ENCODE measurements around the gene B4GALNT4. TPM values are rescaled to one million over a fixed set of nuclear protein-coding genes. Genes with fewer than 3 reads are reported as not detected.

The B4GALNT4 gene
- total RNA-seq, 1 donor from 2014 or later: 294 TPM

GRCh38 chr11:356610-357009 is 12.7 kb upstream of the B4GALNT4 start:
- Mint-ChIP-seq H3K27ac (no peak overlapping the region), H3K27me3 (no peaks in the 10 kb centered on the region), H3K4me1 (ENCODE audit: low read depth) (peaks cover 17% of the 10 kb centered on the region), H3K36me3 (ENCODE audit: insufficient read depth) (no peaks in the 10 kb centered on the region), H3K4me3 (ENCODE audit: low read depth) (no peak overlapping the region), H3K9me3 (ENCODE audit: low read depth) (peaks cover 5% of the 10 kb centered on the region)
- DNase-seq (ENCODE audit: low spot score, unreplicated experiment): no peak
- TF ChIP-seq, protein P1, sequence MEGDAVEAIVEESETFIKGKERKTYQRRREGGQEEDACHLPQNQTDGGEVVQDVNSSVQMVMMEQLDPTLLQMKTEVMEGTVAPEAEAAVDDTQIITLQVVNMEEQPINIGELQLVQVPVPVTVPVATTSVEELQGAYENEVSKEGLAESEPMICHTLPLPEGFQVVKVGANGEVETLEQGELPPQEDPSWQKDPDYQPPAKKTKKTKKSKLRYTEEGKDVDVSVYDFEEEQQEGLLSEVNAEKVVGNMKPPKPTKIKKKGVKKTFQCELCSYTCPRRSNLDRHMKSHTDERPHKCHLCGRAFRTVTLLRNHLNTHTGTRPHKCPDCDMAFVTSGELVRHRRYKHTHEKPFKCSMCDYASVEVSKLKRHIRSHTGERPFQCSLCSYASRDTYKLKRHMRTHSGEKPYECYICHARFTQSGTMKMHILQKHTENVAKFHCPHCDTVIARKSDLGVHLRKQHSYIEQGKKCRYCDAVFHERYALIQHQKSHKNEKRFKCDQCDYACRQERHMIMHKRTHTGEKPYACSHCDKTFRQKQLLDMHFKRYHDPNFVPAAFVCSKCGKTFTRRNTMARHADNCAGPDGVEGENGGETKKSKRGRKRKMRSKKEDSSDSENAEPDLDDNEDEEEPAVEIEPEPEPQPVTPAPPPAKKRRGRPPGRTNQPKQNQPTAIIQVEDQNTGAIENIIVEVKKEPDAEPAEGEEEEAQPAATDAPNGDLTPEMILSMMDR (IDR thresholded peaks at IDR 0.05; ENCODE audit: unreplicated experiment): no peak

DNA sequence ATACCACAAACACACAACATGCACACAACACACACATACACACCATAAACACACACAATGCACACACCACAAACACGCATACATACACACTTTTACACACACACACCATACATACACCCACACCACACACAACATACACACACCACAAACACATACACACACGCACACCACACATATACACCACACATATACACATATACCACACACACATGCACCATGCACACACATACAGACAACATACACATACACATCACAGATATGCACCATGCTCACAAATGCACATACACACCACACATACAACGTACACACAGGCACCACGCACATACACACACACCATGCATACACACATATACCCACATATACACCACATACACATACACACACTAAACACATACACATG is 11.7 kb upstream of the B4GALNT4 start:
- peaks cover 6% of the 10 kb centered on the region for H3K9me3 Mint-ChIP-seq (ENCODE audit: low read depth)
- no peak overlapping the region for H3K4me3 Mint-ChIP-seq (ENCODE audit: low read depth)
- DNase-seq (ENCODE audit: low spot score, unreplicated experiment): no peak
- no peak overlapping the region for H3K27ac Mint-ChIP-seq
- H3K27me3 Mint-ChIP-seq: no peaks in the 10 kb centered on the region
- H3K36me3 Mint-ChIP-seq (ENCODE audit: insufficient read depth): no peaks in the 10 kb centered on the region
- peaks cover 16% of the 10 kb centered on the region for H3K4me1 Mint-ChIP-seq (ENCODE audit: low read depth)
- TF ChIP-seq, protein P1 (IDR thresholded peaks at IDR 0.05; ENCODE audit: unreplicated experiment): no peak

DNA sequence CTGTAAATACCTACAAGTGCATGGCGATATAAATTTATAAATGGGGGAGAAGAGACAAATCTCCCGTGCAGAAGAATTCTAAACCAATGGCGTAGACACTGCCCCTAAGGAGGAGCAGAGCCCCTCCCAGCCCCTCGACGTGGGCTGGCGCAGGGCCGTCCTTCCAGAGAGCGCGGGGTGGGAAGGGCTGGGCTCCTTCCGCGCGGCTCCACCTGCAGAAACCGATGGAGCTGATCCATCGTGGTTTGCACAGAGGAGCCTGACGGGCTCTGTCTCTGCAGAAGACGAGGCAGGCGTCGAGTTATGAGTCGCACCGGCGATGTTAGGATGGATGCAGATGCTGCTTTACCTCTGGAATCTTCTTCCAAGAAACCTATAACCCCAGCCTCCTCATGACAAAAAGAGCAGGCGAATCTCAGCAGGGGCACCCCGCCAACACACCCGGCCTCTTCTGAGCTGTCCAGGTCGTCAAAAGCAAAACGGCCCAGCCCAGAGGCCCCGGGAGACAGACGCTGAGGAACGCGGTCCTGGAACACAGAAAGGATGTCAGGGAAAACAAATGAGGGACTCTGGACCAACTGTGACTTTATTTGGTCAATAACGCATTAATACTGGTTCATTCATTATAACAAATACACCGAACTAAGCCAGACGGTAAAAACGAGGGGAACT is 11.0 kb upstream of the B4GALNT4 start:
- Mint-ChIP-seq H3K27me3 (no peaks in the 10 kb centered on the region), H3K27ac (no peak overlapping the region), H3K4me3 (ENCODE audit: low read depth) (no peak overlapping the region), H3K9me3 (ENCODE audit: low read depth) (peaks cover 6% of the 10 kb centered on the region), H3K4me1 (ENCODE audit: low read depth) (peaks cover 10% of the 10 kb centered on the region), H3K36me3 (ENCODE audit: insufficient read depth) (no peaks in the 10 kb centered on the region)
- no peak for DNase-seq (ENCODE audit: low spot score, unreplicated experiment)
- TF ChIP-seq, protein P1 (IDR thresholded peaks at IDR 0.05; ENCODE audit: unreplicated experiment): no peak

DNA sequence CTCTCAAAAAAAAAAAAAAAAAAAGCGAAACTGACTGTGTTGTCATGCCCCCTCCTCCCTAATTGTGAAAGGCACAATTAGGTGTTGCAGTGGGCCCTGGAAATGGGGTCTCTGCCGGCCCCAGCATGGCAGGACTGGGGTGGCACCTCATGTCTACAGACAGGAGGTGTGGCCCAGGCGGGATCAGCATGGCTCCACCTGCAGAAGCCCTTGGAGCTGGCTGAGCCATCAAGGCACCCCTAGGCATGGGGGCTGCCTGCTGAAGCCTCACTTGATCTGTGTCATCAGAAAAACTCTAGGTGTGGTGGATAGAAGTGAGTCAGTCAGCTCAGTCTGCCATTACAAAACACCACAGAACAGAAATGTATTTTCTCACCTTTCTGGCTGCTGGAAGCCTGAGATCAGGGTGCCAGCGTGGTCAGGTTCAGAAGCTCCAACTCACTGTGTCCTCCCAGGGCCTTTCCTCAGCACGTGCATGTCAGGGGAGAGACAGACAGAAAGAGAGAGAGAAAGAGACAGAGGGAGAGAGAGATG is 10.1 kb upstream of the B4GALNT4 start:
- Mint-ChIP-seq H3K27ac (no peak overlapping the region), H3K4me1 (ENCODE audit: low read depth) (peaks cover 1% of the 10 kb centered on the region), H3K9me3 (ENCODE audit: low read depth) (peaks cover 6% of the 10 kb centered on the region), H3K36me3 (ENCODE audit: insufficient read depth) (no peaks in the 10 kb centered on the region), H3K4me3 (ENCODE audit: low read depth) (no peak overlapping the region), H3K27me3 (no peaks in the 10 kb centered on the region)
- TF ChIP-seq, protein P1 (IDR thresholded peaks at IDR 0.05; ENCODE audit: unreplicated experiment): no peak
- no peak for DNase-seq (ENCODE audit: low spot score, unreplicated experiment)

DNA sequence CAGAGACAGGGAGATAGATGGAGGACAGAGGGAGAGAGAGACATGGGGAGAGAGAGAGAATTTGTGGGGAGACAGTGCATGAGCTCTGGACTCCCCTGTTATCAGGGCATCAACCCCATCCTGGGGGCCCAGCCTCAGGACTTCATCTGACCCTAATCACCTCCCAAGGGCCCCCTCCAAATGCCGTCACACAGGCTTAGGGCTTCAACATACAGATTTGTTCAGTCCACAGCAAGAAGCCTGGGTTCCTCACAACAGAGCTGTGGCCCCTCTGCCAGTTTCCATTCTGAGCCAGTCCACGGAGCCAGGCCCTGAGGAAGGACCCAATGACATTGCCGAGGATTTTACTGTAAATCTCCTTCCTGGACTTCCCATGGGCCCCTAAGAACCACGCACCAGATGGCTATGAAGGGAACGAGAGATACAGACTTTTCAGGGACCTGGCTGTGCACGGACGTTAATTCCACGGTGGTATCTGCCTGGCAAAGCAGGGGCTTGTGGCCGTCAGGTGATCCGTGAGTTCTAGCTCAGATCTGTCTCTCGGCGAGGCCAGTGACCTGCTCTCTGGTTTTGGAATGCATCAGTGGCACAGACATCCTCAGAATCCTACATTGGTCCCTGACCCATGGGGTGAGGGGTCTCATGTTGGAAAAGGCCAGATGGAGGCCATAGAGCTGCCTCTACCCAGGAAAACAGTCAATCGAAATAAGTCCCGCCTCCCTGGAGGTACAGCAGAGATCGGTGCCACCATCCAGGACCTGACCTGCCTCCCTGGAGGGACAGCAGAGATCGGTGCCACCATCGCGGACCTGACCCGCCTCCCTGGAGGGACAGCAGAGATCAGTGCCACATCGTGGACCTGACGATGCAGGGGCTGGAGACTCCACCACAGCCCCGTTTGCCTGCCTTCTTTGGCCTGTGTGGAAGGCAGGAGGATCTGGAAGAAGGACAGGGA is 8.7 kb upstream of the B4GALNT4 start:
- no peaks in the 10 kb centered on the region for H3K4me1 Mint-ChIP-seq (ENCODE audit: low read depth)
- peaks cover 6% of the 10 kb centered on the region for H3K9me3 Mint-ChIP-seq (ENCODE audit: low read depth)
- peaks cover 4% of the 10 kb centered on the region for H3K27me3 Mint-ChIP-seq
- H3K4me3 Mint-ChIP-seq (ENCODE audit: low read depth): no peak overlapping the region
- DNase-seq (ENCODE audit: low spot score, unreplicated experiment): no peak
- H3K27ac Mint-ChIP-seq: no peak overlapping the region
- H3K36me3 Mint-ChIP-seq (ENCODE audit: insufficient read depth): no peaks in the 10 kb centered on the region
- TF ChIP-seq, protein P1 (IDR thresholded peaks at IDR 0.05; ENCODE audit: unreplicated experiment): no peak

All from progenitor cell of endocrine pancreas (in vitro differentiated cells).